H1 (cell line): ENCODE measurements around the gene DNAH8. TPM values are rescaled to one million over a fixed set of nuclear protein-coding genes. Genes with fewer than 3 reads are reported as not detected.

Experiments
- CTCF ChIA-PET: fragments of 300-600 bp; sonication (Branson Sonifier 250); formaldehyde crosslinking; loops from one replicate; lab custom pipeline; 2021; ENCODE audit not compliant: partially characterized antibody; lab: Charles Lee
- POLR2A ChIA-PET: fragments of 300-600 bp; sonication (Branson Sonifier 250); formaldehyde crosslinking; loops from one replicate; lab custom pipeline; 2021; ENCODE audit warnings: inconsistent platforms; ENCODE audit not compliant: partially characterized antibody; lab: Charles Lee
- DNase-seq, 2 experiments: peaks; one replicate each; pipeline versions ENCODE4 v3.0.0 to v3.0.0-alpha.2; 2010 to 2022; ENCODE audit warnings: low spot score in 2 of 2, low read depth in 1 of 2, mixed read lengths in 1 of 2
- FAIRE-seq: peaks from 2 replicates; lab custom pipeline; 2011; peaks lifted over from hg19 to GRCh38; lab: Jason Lieb, UNC
- H2AFZ ChIP-seq: 2 replicates; pipeline ENCODE4 v1.8.1; 2012; ENCODE audit warnings: low read length, inconsistent platforms
- H2AK5ac ChIP-seq: 2 replicates; pipeline ENCODE4 v1.6.1; 2013; ENCODE audit warnings: low read depth, low read length
- H2BK120ac ChIP-seq: replicated peaks from 2 replicates; pipeline ENCODE3; 2013; ENCODE audit warnings: low read depth, low read length, inconsistent platforms
- H2BK12ac ChIP-seq: 2 replicates; pipeline ENCODE4 v1.6.1; 2013; ENCODE audit warnings: low read depth, low read length
- H2BK15ac ChIP-seq: 2 replicates; pipeline ENCODE4 v1.6.1; 2013; ENCODE audit warnings: low read length
- H2BK20ac ChIP-seq: 2 replicates; pipeline ENCODE4 v1.6.1; 2013; ENCODE audit warnings: low read length
- H2BK5ac ChIP-seq: 2 replicates; pipeline ENCODE4 v1.6.1; 2013; ENCODE audit warnings: low read depth, low read length
- H3K14ac ChIP-seq: 2 replicates; pipeline ENCODE4 v1.6.1; 2013; ENCODE audit warnings: inconsistent platforms; ENCODE audit not compliant: insufficient read length
- H3K18ac ChIP-seq: 2 replicates; pipeline ENCODE4 v1.6.1; 2013; ENCODE audit warnings: low read length; ENCODE audit errors: extremely low read depth
- H3K23ac ChIP-seq: 2 replicates; pipeline ENCODE4 v1.6.1; 2013; ENCODE audit warnings: inconsistent platforms; ENCODE audit not compliant: insufficient read length
- H3K23me2 ChIP-seq: 2 replicates; pipeline ENCODE4 v1.6.1; 2013; ENCODE audit warnings: low read depth, low read length
- H3K27ac ChIP-seq: 2 replicates; pipeline ENCODE4 v1.6.1; 2011; ENCODE audit warnings: low read depth, low read length, inconsistent platforms
- H3K27me3 ChIP-seq, 4 experiments: replicated peaks in 1 of 4; 1 replicate in 1 of 4; 2 replicates in 3 of 4; pipeline versions ENCODE4 v1.6.1 to v1.8.1; 2011 to 2013; ENCODE audit warnings: low read length in 3 of 4, mild to moderate bottlenecking in 3 of 4, inconsistent platforms in 2 of 4, mixed read lengths in 2 of 4, moderate library complexity in 1 of 4; ENCODE audit not compliant: control insufficient read depth in 3 of 4, insufficient read depth in 3 of 4; ENCODE audit errors: extremely low read depth in 1 of 4
- H3K36me3 ChIP-seq, 4 experiments: 2 replicates each; pipeline versions ENCODE4 v1.6.1 to v1.8.1; 2011 to 2013; ENCODE audit warnings: mild to moderate bottlenecking in 4 of 4, low read length in 3 of 4, moderate library complexity in 2 of 4, control low read depth in 1 of 4, inconsistent platforms in 1 of 4; ENCODE audit not compliant: insufficient read depth in 4 of 4, control insufficient read depth in 2 of 4
- H3K4ac ChIP-seq: replicated peaks from 2 replicates; pipeline ENCODE3; 2013; ENCODE audit warnings: low read length, low read depth, mixed read lengths, inconsistent platforms; ENCODE audit not compliant: insufficient read length
- H3K4me1 ChIP-seq, 4 experiments: replicated peaks in 1 of 4; 1 replicate in 1 of 4; 2 replicates in 3 of 4; pipeline versions ENCODE4 v1.6.1 to v1.8.1; 2011 to 2013; ENCODE audit warnings: low read length in 3 of 4, inconsistent platforms in 2 of 4, mixed read lengths in 1 of 4; ENCODE audit not compliant: insufficient read depth in 4 of 4, control insufficient read depth in 3 of 4
- H3K4me2 ChIP-seq, 2 experiments: 2 replicates each; pipeline versions ENCODE4 v1.6.1 to v1.8.1; 2011 to 2013; ENCODE audit warnings: low read depth in 2 of 2, low read length in 2 of 2, control low read depth in 1 of 2, inconsistent platforms in 1 of 2, mild to moderate bottlenecking in 1 of 2; ENCODE audit not compliant: insufficient read depth in 1 of 2
- H3K4me3 ChIP-seq, 4 experiments: fragments of 200-600, 300-600 bp in 1 of 4; sonication (generic), shearing (Covaris generic), sonication (Bioruptor Twin) in 1 of 4; 2 replicates each; pipeline versions ENCODE4 v1.5.1 to v1.8.1; 2011 to 2016; ENCODE audit warnings: low read length in 4 of 4, low read depth in 3 of 4, control low read depth in 2 of 4, inconsistent platforms in 2 of 4, mild to moderate bottlenecking in 2 of 4, mixed read lengths in 1 of 4, moderate library complexity in 1 of 4; ENCODE audit not compliant: insufficient read depth in 2 of 4; ENCODE audit errors: extremely low read depth in 1 of 4
- H3K56ac ChIP-seq: replicated peaks from 2 replicates; pipeline ENCODE3; 2013; ENCODE audit warnings: low read depth, mild to moderate bottlenecking, mixed read lengths, low read length, inconsistent platforms; ENCODE audit not compliant: insufficient read length
- H3K79me1 ChIP-seq: 2 replicates; pipeline ENCODE4 v1.6.1; 2013; ENCODE audit warnings: low read depth, low read length, control low read depth
- H3K79me2 ChIP-seq, 2 experiments: 2 replicates each; pipeline versions ENCODE4 v1.6.1 to v1.8.1; 2012 to 2013; ENCODE audit warnings: low read length in 2 of 2, mild to moderate bottlenecking in 2 of 2, inconsistent platforms in 1 of 2; ENCODE audit not compliant: insufficient read depth in 2 of 2, control insufficient read depth in 1 of 2
- H3K9ac ChIP-seq, 4 experiments: replicated peaks in 1 of 4; 1 replicate in 1 of 4; 2 replicates in 3 of 4; pipeline versions ENCODE4 v1.6.1 to v1.8.1; 2011 to 2013; ENCODE audit warnings: low read depth in 3 of 4, low read length in 3 of 4, control low read depth in 2 of 4, mild to moderate bottlenecking in 2 of 4, moderate library complexity in 2 of 4, inconsistent platforms in 1 of 4; ENCODE audit errors: extremely low read depth in 1 of 4
- H3K9me3 ChIP-seq, 2 experiments: 2 replicates each; pipeline versions ENCODE4 v1.6.1 to v1.8.1; 2012 to 2013; ENCODE audit warnings: mild to moderate bottlenecking in 2 of 2, moderate library complexity in 2 of 2, control low read depth in 1 of 2, inconsistent platforms in 1 of 2, low read depth in 1 of 2, low read length in 1 of 2, mixed read lengths in 1 of 2; ENCODE audit not compliant: insufficient read depth in 2 of 2
- H4K20me1 ChIP-seq, 2 experiments: replicated peaks in 1 of 2; 2 replicates each; pipeline versions ENCODE3 to v1.8.1; 2011 to 2013; ENCODE audit warnings: inconsistent platforms in 2 of 2, low read length in 2 of 2, mild to moderate bottlenecking in 1 of 2; ENCODE audit not compliant: insufficient read depth in 2 of 2, control insufficient read depth in 1 of 2
- H4K5ac ChIP-seq: 2 replicates; pipeline ENCODE4 v1.6.1; 2013; ENCODE audit warnings: low read length, low read depth, mixed read lengths, inconsistent platforms; ENCODE audit not compliant: insufficient read length
- H4K8ac ChIP-seq: 2 replicates; pipeline ENCODE4 v1.8.0; 2013; ENCODE audit warnings: mild to moderate bottlenecking, moderate library complexity, low read length, inconsistent platforms; ENCODE audit not compliant: insufficient read depth; ENCODE audit errors: extremely low read depth
- H4K91ac ChIP-seq: replicated peaks from 2 replicates; pipeline ENCODE3; 2013; ENCODE audit warnings: low read length, mixed read lengths, inconsistent platforms; ENCODE audit not compliant: insufficient read length
- BACH1 ChIP-seq: IDR thresholded peaks from 2 replicates; pipeline ENCODE4 v1.6.1; 2012; ENCODE audit warnings: low read length, improper control_type of control experiment
- EP300 ChIP-seq, 2 experiments: IDR thresholded peaks; 1 replicate in 1 of 2; 2 replicates in 1 of 2; pipeline ENCODE4 v1.6.1; 2011 to 2012; ENCODE audit warnings: low read depth in 2 of 2, low read length in 2 of 2, mild to moderate bottlenecking in 2 of 2, borderline replicate concordance in 1 of 2, inconsistent platforms in 1 of 2, moderate library complexity in 1 of 2
- HDAC2 ChIP-seq, 2 experiments: fragments of 300-600 bp in 1 of 2; sonication (generic) in 1 of 2; IDR thresholded peaks; 2 replicates each; pipeline ENCODE4 v1.6.1; 2011 to 2012; ENCODE audit warnings: low read depth in 2 of 2, low read length in 2 of 2, mild to moderate bottlenecking in 2 of 2, moderate library complexity in 2 of 2, borderline replicate concordance in 1 of 2, inconsistent platforms in 1 of 2
- JUN ChIP-seq: IDR thresholded peaks from 2 replicates; pipeline ENCODE4 v1.6.1; 2011; ENCODE audit warnings: low read depth, mild to moderate bottlenecking, improper control_type of control experiment, low read length
- RAD21 ChIP-seq, 2 experiments: IDR thresholded peaks in 1 of 2; conservative IDR thresholded peaks in 1 of 2; 2 replicates each; pipeline ENCODE4 v1.6.1; 2011; ENCODE audit warnings: low read depth in 2 of 2, low read length in 2 of 2, improper control_type of control experiment in 1 of 2, inconsistent platforms in 1 of 2, mild to moderate bottlenecking in 1 of 2, moderate library complexity in 1 of 2
- SIRT6 ChIP-seq: IDR thresholded peaks from one replicate; pipeline ENCODE4 v1.7.1; 2012; ENCODE audit warnings: low read length, inconsistent platforms
- SP4 ChIP-seq: IDR thresholded peaks from 2 replicates; pipeline ENCODE4 v1.6.1; 2012; ENCODE audit warnings: low read length, inconsistent platforms
- SUZ12 ChIP-seq: fragments of 200-600 bp; sonication (generic); IDR thresholded peaks from 2 replicates; pipeline ENCODE4 v1.6.1; 2012; ENCODE audit warnings: mild to moderate bottlenecking, inconsistent platforms, low read length, moderate library complexity, mixed read lengths
- TAF1 ChIP-seq: IDR thresholded peaks from 2 replicates; pipeline ENCODE4 v1.6.1; 2011; ENCODE audit warnings: mild to moderate bottlenecking, low read depth, low read length
- TEAD4 ChIP-seq: IDR thresholded peaks from 2 replicates; pipeline ENCODE4 v1.6.1; 2012; ENCODE audit warnings: low read depth, low read length, inconsistent platforms, mixed read lengths
- USF2 ChIP-seq: IDR thresholded peaks from 2 replicates; pipeline ENCODE4 v1.6.1; 2011; ENCODE audit warnings: low read length, improper control_type of control experiment
- WGBS, 2 experiments: shearing (Covaris generic) in 1 of 2; methylation state at CpG; one replicate each; pipeline versions ENCODE4 v1.1.6 to v1.1.7; 2013 to 2015; ENCODE audit warnings: low lambda C conversion rate in 2 of 2, mixed read lengths in 2 of 2, inconsistent platforms in 1 of 2, low coverage in 1 of 2, missing lambda C conversion rate in 1 of 2; ENCODE audit not compliant: insufficient replicate concordance in 2 of 2, insufficient coverage in 1 of 2, insufficient read length in 1 of 2; ENCODE audit errors: extremely low coverage in 1 of 2, missing lambda C conversion rate in 1 of 2; 5-methylcytosine and 5-hydroxymethylcytosine counted together
- polyA plus RNA-seq, 7 experiments: library from polyadenylated mRNA; depleted of rRNA in 3 of 7; stranded (reverse) in 5 of 7; unstranded in 2 of 7; fragments of >200 nt in 5 of 7; fragments of 200-250 nt in 2 of 7; gene quantifications; 1 replicate in 5 of 7; 2 replicates in 1 of 7; 4 replicates in 1 of 7; pipeline versions ENCODE4 v1.2.1 to v1.2.3, GENCODE V29; 2011 to 2013; ENCODE audit warnings: missing spikeins in 2 of 7, mixed read lengths in 2 of 7
- total RNA-seq: library from RNA; stranded (reverse); fragmentation: NEBNext Ultra II Directional; extraction: Animal tissue kit (Norgen Biotek cat#: 25700); gene quantifications from 2 replicates; pipeline ENCODE4 v1.2.1, GENCODE V29; 2021

DNAH8 gene
- total and polyA plus RNA-seq, 2 of the 8 experiments (the other 6 are each of a cell fraction or from before 2014, with no cell fraction given): under 0.01 TPM; not detected in 1

GRCh38 chr6:39063526-39063925 lies 348.4 kb downstream of the DNAH8 start:
- Histone ChIP-seq H3K36me3 (peaks cover 0 to under 1% (median under 1%) of the 10 kb centered on the region in 4 experiments; a peak in 2 of 8 replicates), H2BK12ac (no peak overlapping the region), H3K27ac (no peak overlapping the region), H4K91ac (no peak overlapping the region), H2AK5ac (no peak overlapping the region), H3K23me2 (no peaks in the 10 kb centered on the region; the same call in 1 of the 2 replicates), H3K4ac (no peak overlapping the region), H3K79me1 (no peaks in the 10 kb centered on the region), H3K9ac (no peak overlapping the region), H4K5ac (no peak overlapping the region), H2BK120ac (no peak overlapping the region), H4K20me1 (peaks cover 0 to 2% of the 10 kb centered on the region in 2 experiments), H3K27me3 (0 out of 7 replicates have a peak, but pooled peaks cover 0 to 2% (median 0%) of the 10 kb centered on the region in 4 experiments), H3K4me2 (no peak overlapping the region), H3K56ac (no peak overlapping the region), H2BK5ac (no peak overlapping the region), H3K14ac (no peak overlapping the region), H3K18ac (no peak overlapping the region), H2AFZ (no peak overlapping the region), H2BK15ac (no peak overlapping the region), H3K4me1 (no peaks in the 10 kb centered on the region), H3K9me3 (no peaks in the 10 kb centered on the region), H3K79me2 (no peaks in the 10 kb centered on the region), H3K23ac (no peak overlapping the region), H3K4me3 (no peak overlapping the region), H2BK20ac (no peak overlapping the region), H4K8ac (no peak overlapping the region)
- FAIRE-seq: no peak
- WGBS, 2 experiments: 91% methylated on average over 1 of the region's 1 CpG; no CpG with 5 or more reads in 1 of the 2 experiments
- no peak for TF ChIP-seq BACH1
- TF ChIP-seq USF2: no peak
- no peak for TF ChIP-seq RAD21 (IDR thresholded peaks at IDR 0.05 in 1 of 2, conservative IDR thresholded peaks at IDR 0.05 in 1 of 2; ENCODE audit: low read depth in 2 of 2, low read length in 2 of 2)
- no peak for TF ChIP-seq TAF1
- TF ChIP-seq HDAC2 (IDR thresholded peaks at IDR 0.05; ENCODE audit: borderline replicate concordance in 1 of 2, low read depth in 2 of 2, low read length in 2 of 2): no peak
- TF ChIP-seq SUZ12: no peak
- TF ChIP-seq TEAD4: no peak
- no peak for TF ChIP-seq JUN
- no peak for TF ChIP-seq SIRT6
- no peak for TF ChIP-seq SP4
- TF ChIP-seq EP300 (IDR thresholded peaks at IDR 0.05; ENCODE audit: borderline replicate concordance in 1 of 2, low read depth in 2 of 2, low read length in 2 of 2): no peak
- no peak for DNase-seq
- CTCF ChIA-PET: interaction anchor here (0.7 to 5.4 kb wide), 6 partner anchors 13 to 67 kb away, joined by 3 to 23 read pairs (median 5); no protein-coding TSS in a partner anchor
- POLR2A ChIA-PET: no interaction called here
